HepG2 (cell line): ENCODE data around the gene ZBTB44. TPM values are rescaled to one million over a fixed set of nuclear protein-coding genes. Genes with fewer than 3 reads are reported as not detected.

Experiments used
- GFI1 ChIP-seq: sonication (generic); formaldehyde crosslinking; IDR thresholded peaks from 2 replicates; pipeline ENCODE4 v1.5.0; 2020; ENCODE audit warnings: missing genetic modification reagents, mild to moderate bottlenecking, borderline replicate concordance
- GLI4 ChIP-seq: sonication (generic); formaldehyde crosslinking; IDR thresholded peaks from 2 replicates; pipeline ENCODE4 v1.5.1; 2020; ENCODE audit warnings: missing genetic modification reagents, mild to moderate bottlenecking, moderate library complexity, borderline replicate concordance
- HOXA3 ChIP-seq: sonication (generic); formaldehyde crosslinking; IDR thresholded peaks from 2 replicates; pipeline ENCODE4 v1.5.0; 2020; ENCODE audit warnings: missing genetic modification reagents
- KDM4B ChIP-seq: sonication (generic); formaldehyde crosslinking; IDR thresholded peaks from 2 replicates; pipeline ENCODE4 v1.4.0; 2020; ENCODE audit warnings: missing genetic modification reagents
- RAD21 ChIP-seq: fragments of 450-650 bp; formaldehyde crosslinking; IDR thresholded peaks from 2 replicates; pipeline ENCODE4 v1.5.0; 2020; ENCODE audit warnings: mild to moderate bottlenecking
- SNAPC4 ChIP-seq: sonication (generic); formaldehyde crosslinking; IDR thresholded peaks from 2 replicates; pipeline ENCODE4 v1.4.0; 2020; ENCODE audit warnings: mild to moderate bottlenecking, missing genetic modification reagents
- ZFY ChIP-seq: sonication (generic); formaldehyde crosslinking; IDR thresholded peaks from 2 replicates; pipeline ENCODE4 v1.4.0; 2020; ENCODE audit warnings: missing genetic modification reagents
- ZNF407 ChIP-seq: sonication (generic); formaldehyde crosslinking; IDR thresholded peaks from one replicate; pipeline ENCODE4 v1.5.1; 2020; ENCODE audit warnings: mild to moderate bottlenecking, missing genetic modification reagents; ENCODE audit errors: not compliant biosample characterization
- polyA plus RNA-seq, 8 experiments: library from polyadenylated mRNA; depleted of rRNA in 3 of 8; stranded (reverse) in 7 of 8; unstranded in 1 of 8; fragments of >200 nt; fragmentation: Illumina TruSeq in 4 of 8; extraction: Trizol in 4 of 8; gene quantifications; 2 replicates each; pipeline versions ENCODE4 v1.2.1 to v1.2.3, GENCODE V29; 2011 to 2016; ENCODE audit warnings: low read depth in 4 of 8, missing spikeins in 1 of 8, mixed read lengths in 1 of 8; ENCODE audit not compliant: insufficient read depth in 1 of 8
- total RNA-seq, 5 experiments: library from RNA; depleted of rRNA; stranded (reverse); fragments of >200 nt; fragmentation: Illumina TruSeq; extraction: Trizol; gene quantifications; 2 replicates each; pipeline ENCODE4 v1.2.3, GENCODE V29; 2016; ENCODE audit warnings: low read depth in 1 of 5
- TF ChIP-seq, protein P1 (sequence below), 2 experiments: sonication (generic) in 1 of 2; formaldehyde crosslinking in 1 of 2; IDR thresholded peaks; 2 replicates each; pipeline versions ENCODE4 v1.6.1 to v1.9.0; 2014 to 2022; ENCODE audit warnings: antibody characterized with exemption in 1 of 2, borderline replicate concordance in 1 of 2, inconsistent platforms in 1 of 2, low read depth in 1 of 2, missing genetic modification reagents in 1 of 2

Gene ZBTB44
- total and polyA plus RNA-seq, 2 of the 13 experiments (the other 11 are each of a cell fraction or from before 2014, with no cell fraction given): 22.8 to 23.6 TPM

DNA sequence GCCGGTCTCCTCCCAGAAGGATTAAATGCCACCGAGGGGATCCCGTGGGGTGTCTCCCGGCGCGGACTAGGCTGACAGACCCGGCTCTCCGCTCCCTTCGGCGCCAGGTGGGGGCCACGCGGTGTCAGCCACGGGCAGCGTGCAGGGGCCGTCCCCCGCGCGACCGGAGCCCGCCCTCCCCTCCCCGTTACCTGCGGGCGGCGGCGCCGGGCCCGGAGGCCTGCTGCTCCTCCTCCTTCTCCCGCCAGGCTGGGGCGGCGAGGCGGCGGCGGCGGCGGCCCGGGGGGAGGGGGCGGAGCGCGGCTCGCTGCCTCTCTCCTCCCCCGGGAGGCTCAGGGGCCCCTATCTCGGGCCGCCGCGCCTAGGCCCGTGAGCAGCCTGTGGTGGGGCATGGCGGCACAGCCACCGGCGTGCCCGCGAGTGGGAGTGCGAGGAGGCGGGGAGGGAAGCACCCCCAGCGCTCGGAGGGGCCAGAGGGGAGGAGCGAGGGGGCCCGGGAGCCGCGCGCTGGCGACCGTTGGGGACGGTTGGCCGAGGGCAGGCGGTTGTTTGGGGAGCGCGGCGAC is 450 bp downstream of the ZBTB44 start (continued):
- TF ChIP-seq KDM4B (no peak), RAD21 (CRISPR knock-in tag) (peak; percentile 38; the same call in 1 of the 2 replicates), ZFY (CRISPR knock-in tag) (peak; percentile 85), GLI4 (CRISPR knock-in tag) (no peak), SNAPC4 (no peak), ZNF407 (CRISPR knock-in tag) (peak; percentile 51), GFI1 (CRISPR knock-in tag) (no peak), HOXA3 (CRISPR knock-in tag) (0 out of 2 replicates have a peak, but pooled peaks have one; percentile 30)
- TF ChIP-seq, protein P1, sequence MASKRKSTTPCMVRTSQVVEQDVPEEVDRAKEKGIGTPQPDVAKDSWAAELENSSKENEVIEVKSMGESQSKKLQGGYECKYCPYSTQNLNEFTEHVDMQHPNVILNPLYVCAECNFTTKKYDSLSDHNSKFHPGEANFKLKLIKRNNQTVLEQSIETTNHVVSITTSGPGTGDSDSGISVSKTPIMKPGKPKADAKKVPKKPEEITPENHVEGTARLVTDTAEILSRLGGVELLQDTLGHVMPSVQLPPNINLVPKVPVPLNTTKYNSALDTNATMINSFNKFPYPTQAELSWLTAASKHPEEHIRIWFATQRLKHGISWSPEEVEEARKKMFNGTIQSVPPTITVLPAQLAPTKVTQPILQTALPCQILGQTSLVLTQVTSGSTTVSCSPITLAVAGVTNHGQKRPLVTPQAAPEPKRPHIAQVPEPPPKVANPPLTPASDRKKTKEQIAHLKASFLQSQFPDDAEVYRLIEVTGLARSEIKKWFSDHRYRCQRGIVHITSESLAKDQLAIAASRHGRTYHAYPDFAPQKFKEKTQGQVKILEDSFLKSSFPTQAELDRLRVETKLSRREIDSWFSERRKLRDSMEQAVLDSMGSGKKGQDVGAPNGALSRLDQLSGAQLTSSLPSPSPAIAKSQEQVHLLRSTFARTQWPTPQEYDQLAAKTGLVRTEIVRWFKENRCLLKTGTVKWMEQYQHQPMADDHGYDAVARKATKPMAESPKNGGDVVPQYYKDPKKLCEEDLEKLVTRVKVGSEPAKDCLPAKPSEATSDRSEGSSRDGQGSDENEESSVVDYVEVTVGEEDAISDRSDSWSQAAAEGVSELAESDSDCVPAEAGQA (IDR thresholded peaks at IDR 0.05; ENCODE audit: low read depth): no peak
- TF ChIP-seq, protein P1 (CRISPR knock-in tag; IDR thresholded peaks at IDR 0.05; ENCODE audit: borderline replicate concordance): 0 out of 2 replicates have a peak, but pooled peaks have one; percentile 24
